Keratinocyte (primary cell): ENCODE measurements around the gene REV3L.

ENCODE experiments used
- EZH2 ChIP-seq: IDR thresholded peaks from one replicate; pipeline ENCODE4 v1.6.1; 2012; ENCODE audit warnings: inconsistent platforms, mild to moderate bottlenecking, low read length, moderate library complexity
- TF ChIP-seq, protein P1 (sequence below), 3 experiments: IDR thresholded peaks in 1 of 3; conservative IDR thresholded peaks in 1 of 3; optimal IDR thresholded peaks in 1 of 3; 2 replicates in 2 of 3; 3 replicates in 1 of 3; pipeline versions ENCODE3 to v1.5.1; 2011; ENCODE audit warnings: low read length in 3 of 3, mild to moderate bottlenecking in 3 of 3, moderate library complexity in 2 of 3, control low read depth in 1 of 3, inconsistent platforms in 1 of 3; ENCODE audit not compliant: insufficient read depth in 2 of 3; ENCODE audit errors: extremely low read depth in 1 of 3

DNA sequence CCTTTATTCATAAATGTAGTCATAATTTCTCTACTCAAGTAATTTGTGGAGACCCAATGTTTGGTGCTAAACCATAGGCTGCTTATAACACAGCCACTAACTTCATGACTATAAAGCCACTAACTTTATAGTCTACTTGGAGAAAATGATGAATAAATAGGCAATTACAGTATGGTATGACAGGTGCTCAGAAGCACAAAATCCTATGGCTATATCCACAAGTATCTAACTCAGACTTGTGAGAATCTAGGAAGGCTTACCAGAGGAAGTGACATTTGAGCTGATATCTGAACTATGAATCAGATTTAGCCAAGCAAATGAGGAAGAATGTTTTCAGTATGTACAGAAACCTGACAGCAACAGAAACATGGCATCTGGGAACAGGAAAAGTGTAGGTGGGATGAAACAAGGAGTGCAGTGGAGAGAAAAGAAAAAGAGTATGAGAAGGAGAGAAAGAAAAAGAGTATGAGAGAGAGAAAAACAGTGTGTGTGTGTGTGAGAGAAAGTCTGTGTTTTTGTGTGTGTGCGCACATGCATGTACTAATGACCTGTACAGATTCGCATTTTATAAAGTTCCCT, 59.9 kb downstream of the REV3L start:
- TF ChIP-seq, protein P1, sequence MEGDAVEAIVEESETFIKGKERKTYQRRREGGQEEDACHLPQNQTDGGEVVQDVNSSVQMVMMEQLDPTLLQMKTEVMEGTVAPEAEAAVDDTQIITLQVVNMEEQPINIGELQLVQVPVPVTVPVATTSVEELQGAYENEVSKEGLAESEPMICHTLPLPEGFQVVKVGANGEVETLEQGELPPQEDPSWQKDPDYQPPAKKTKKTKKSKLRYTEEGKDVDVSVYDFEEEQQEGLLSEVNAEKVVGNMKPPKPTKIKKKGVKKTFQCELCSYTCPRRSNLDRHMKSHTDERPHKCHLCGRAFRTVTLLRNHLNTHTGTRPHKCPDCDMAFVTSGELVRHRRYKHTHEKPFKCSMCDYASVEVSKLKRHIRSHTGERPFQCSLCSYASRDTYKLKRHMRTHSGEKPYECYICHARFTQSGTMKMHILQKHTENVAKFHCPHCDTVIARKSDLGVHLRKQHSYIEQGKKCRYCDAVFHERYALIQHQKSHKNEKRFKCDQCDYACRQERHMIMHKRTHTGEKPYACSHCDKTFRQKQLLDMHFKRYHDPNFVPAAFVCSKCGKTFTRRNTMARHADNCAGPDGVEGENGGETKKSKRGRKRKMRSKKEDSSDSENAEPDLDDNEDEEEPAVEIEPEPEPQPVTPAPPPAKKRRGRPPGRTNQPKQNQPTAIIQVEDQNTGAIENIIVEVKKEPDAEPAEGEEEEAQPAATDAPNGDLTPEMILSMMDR (optimal IDR thresholded peaks at IDR 0.05 in 1 of 3, IDR thresholded peaks at IDR 0.05 in 1 of 3, conservative IDR thresholded peaks at IDR 0.05 in 1 of 3; ENCODE audit: extremely low read depth in 1 of 3, insufficient read depth in 2 of 3, low read length in 3 of 3): no peak
- TF ChIP-seq EZH2: no peak
